ENCODE results near the gene AOPEP. TPM values are rescaled to one million over a fixed set of nuclear protein-coding genes. Genes with fewer than 3 reads are reported as not detected.

AOPEP gene
- total RNA-seq, 1 donor from 2014 or later = 24.8 TPM

DNA sequence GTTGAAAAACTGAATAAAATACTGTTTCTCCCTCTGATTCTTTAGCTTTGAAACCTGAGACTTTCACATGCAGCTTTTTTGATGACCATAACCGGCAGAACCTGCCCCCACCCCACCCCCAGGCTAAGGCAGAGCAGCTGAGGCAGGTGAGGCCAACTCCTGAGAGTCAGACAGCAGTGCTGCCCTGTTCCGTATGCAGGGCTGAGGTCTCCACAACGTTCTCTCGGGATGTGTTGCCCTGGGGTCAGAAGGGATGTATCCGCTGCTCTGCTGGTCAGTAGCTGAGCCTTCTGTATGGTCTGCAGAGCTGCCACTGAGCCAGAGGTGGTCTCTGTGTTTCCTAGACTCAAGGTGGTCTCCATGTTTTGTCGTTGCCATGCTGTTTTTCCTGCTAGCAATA, 190.5 kb downstream of the AOPEP start:
- Mint-ChIP-seq H3K27ac (ENCODE audit: unreplicated experiment) (no peak overlapping the region), H3K9me3 (no peaks in the 10 kb centered on the region), H3K4me3 (no peak overlapping the region), H3K27me3 (ENCODE audit: low read depth) (peaks cover 2% of the 10 kb centered on the region), H3K4me1 (peaks cover 77% of the 10 kb centered on the region), H3K36me3 (ENCODE audit: low read depth) (no peaks in the 10 kb centered on the region)
- no peak for DNase-seq (ENCODE audit: low read depth, low spot score)
- no peak for TF ChIP-seq CTCF (conservative IDR thresholded peaks at IDR 0.05)

DNA sequence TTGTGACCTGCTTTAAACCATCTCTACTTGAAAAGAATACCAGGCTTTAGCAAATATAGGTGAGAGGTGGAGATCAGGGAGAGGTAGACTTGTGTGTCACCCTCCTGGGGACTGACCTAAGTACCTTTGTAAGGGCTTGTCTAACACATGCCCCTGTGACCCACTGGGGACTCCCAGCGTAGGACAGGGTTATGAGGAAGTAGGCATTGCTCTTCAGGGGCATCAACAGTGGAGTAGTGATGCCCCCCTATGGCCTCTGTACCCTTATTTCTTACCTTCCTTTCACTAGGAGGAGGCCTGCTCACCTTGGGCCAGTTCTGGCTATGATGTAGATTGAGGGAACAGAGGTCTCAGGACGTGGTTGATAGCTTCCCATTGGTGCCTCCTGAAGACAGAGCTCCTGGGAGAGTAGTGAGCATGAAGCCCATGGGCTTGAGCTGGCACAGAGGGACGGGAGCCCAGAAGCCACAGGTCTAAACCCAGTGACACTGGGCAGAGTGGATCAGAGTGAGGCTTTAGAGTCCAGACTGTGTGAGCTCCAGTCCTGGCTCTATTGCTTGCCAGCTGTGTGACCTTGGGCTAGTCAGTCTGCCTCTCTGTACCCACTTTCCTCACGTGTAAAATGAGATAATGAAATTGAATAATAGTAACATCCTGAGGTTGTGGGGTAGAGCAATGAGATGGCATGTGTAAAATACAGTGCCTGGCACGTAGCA, 191.7 kb downstream of the AOPEP start:
- TF ChIP-seq CTCF (conservative IDR thresholded peaks at IDR 0.05) = no peak
- no peak overlapping the region for H3K4me3 Mint-ChIP-seq
- H3K9me3 Mint-ChIP-seq = no peaks in the 10 kb centered on the region
- DNase-seq (ENCODE audit: low read depth, low spot score) = no peak
- H3K36me3 Mint-ChIP-seq (ENCODE audit: low read depth) = no peaks in the 10 kb centered on the region
- no peak overlapping the region for H3K27ac Mint-ChIP-seq (ENCODE audit: unreplicated experiment)
- H3K27me3 Mint-ChIP-seq (ENCODE audit: low read depth) = peaks cover 2% of the 10 kb centered on the region
- H3K4me1 Mint-ChIP-seq = peaks cover 77% of the 10 kb centered on the region

DNA sequence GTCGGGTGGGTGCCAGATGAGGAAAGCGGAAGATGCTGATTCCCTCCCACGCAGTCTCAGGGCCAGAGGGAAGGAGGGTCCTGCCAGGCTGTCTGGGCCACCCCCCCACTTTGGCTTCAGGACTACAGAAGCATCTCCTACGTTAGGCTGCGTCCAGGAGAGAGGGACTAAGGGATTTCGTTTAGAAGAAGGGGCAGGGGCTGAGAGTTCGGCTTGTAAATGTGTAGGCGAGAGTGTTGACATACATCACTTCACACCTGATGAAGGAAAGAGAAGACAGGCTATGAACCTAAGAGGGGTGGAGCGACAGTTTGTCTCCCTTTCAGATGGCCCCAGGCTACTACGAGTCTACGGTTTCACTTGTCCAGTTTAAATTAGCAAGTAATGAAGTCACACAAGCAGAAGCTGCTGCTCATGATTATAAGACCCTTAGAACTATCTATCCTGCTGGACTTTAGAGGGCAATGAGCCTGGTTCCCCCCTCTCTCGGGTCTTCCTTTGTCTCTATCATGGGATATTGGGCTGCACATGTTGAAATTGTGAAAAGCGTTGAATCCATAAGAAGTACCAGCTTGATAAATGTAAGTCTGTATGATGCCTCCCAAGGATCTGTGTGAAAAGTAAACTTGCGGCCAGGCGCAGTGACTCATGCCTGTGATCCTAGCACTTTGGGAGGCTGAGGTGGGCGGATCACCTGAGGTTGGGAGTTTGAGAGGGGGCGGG, 193.0 kb downstream of the AOPEP start:
- Mint-ChIP-seq H3K27ac (ENCODE audit: unreplicated experiment) (no peak overlapping the region), H3K4me3 (peak overlapping the region; percentile 55)

GRCh38 chr9:94920420-94921091, 194.1 kb downstream of the AOPEP start:
- Mint-ChIP-seq H3K27ac (ENCODE audit: unreplicated experiment) (no peak overlapping the region), H3K27me3 (ENCODE audit: low read depth) (peaks cover 2% of the 10 kb centered on the region), H3K4me1 (peaks cover 61% of the 10 kb centered on the region), H3K4me3 (peak overlapping the region; percentile 1), H3K9me3 (no peaks in the 10 kb centered on the region), H3K36me3 (ENCODE audit: low read depth) (no peaks in the 10 kb centered on the region)
- TF ChIP-seq CTCF (conservative IDR thresholded peaks at IDR 0.05) = no peak
- DNase-seq (ENCODE audit: low read depth, low spot score) = no peak

More for the DNA sequence above, 193.0 kb downstream of the AOPEP start:
- TF ChIP-seq CTCF (conservative IDR thresholded peaks at IDR 0.05) = no peak
- Mint-ChIP-seq H3K9me3 (no peaks in the 10 kb centered on the region), H3K36me3 (ENCODE audit: low read depth) (no peaks in the 10 kb centered on the region), H3K27me3 (ENCODE audit: low read depth) (peaks cover 2% of the 10 kb centered on the region), H3K4me1 (peaks cover 71% of the 10 kb centered on the region)
- DNase-seq (ENCODE audit: low read depth, low spot score) = no peak

DNA sequence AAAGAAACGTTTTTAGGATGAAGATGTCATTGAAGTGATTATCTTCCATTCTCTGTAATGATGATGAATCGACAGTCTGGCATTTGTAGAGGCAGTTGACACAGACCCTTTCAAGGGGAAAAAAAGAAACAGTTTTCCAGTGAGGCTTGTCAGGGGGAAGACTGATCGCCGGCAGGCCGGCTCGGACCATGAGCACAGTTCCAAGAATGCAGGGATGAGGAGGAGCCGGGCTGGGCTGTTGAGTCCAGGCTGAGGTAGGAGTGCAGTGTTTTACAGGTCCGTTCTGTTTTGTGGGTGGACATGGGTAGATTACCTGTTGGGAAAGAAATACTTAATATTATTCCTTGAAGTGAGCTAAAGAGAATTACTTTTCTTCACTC, 194.6 kb downstream of the AOPEP start:
- Mint-ChIP-seq H3K27ac (ENCODE audit: unreplicated experiment) (peak overlapping the region; percentile 79), H3K4me1 (peaks cover 55% of the 10 kb centered on the region), H3K36me3 (ENCODE audit: low read depth) (no peaks in the 10 kb centered on the region), H3K4me3 (peak overlapping the region; percentile 5), H3K9me3 (no peaks in the 10 kb centered on the region), H3K27me3 (ENCODE audit: low read depth) (peaks cover 2% of the 10 kb centered on the region)
- no peak for TF ChIP-seq CTCF (conservative IDR thresholded peaks at IDR 0.05)
- DNase-seq (ENCODE audit: low read depth, low spot score) = no peak
